HG02642 (cell line): ENCODE results near the gene C2orf72.
"Not testable (repeated sequence)": the region's sequence is repeated elsewhere in the genome, so short reads cannot be mapped to it uniquely, and the experiment has no call there.

Experiments used
- ATAC-seq: cut with Tn5 transposase; IDR thresholded peaks from one replicate; pipeline ENCODE4 v1.9.1; 2021; ENCODE audit warnings: mild to moderate bottlenecking; ENCODE audit not compliant: unreplicated experiment, poor library complexity

The C2orf72 gene

GRCh38 chr2:231063347-231063746 lies 26.0 kb downstream of the C2orf72 start:
- ATAC-seq, result no peak

GRCh38 chr2:231065966-231066365 lies 28.6 kb downstream of the C2orf72 start:
- ATAC-seq, result no peak

- ATAC-seq, result not testable (repeated sequence)
These were observed 30.2 kb downstream of the C2orf72 start for GRCh38 chr2:231067531-231067930.

GRCh38 chr2:231068525-231069222 lies 31.4 kb downstream of the C2orf72 start:
- ATAC-seq, result no peak

- no peak for ATAC-seq
These were observed 32.2 kb downstream of the C2orf72 start for GRCh38 chr2:231069379-231070054.

- no peak for ATAC-seq
These were observed 47.2 kb downstream of the C2orf72 start for GRCh38 chr2:231084565-231084964.

- ATAC-seq, result no peak
These were observed 51.4 kb downstream of the C2orf72 start for GRCh38 chr2:231088754-231089153.

GRCh38 chr2:231093933-231094332 lies 56.6 kb downstream of the C2orf72 start:
- ATAC-seq, result no peak

- no peak for ATAC-seq
These were observed 57.5 kb downstream of the C2orf72 start for GRCh38 chr2:231094736-231095346.
